Astrocyte (in vitro differentiated cells and primary cell): Measurements from ENCODE around the gene ACSF2. TPM values are rescaled to one million over a fixed set of nuclear protein-coding genes. Genes with fewer than 3 reads are reported as not detected.

Experiments used
- DNase-seq: peaks from one replicate; pipeline ENCODE4 v3.0.0-alpha.2; 2010; ENCODE audit warnings: low read depth
- FAIRE-seq: peaks from 2 replicates; lab custom pipeline; 2011; peaks lifted over from hg19 to GRCh38; lab: Jason Lieb, UNC
- H2AFZ ChIP-seq: 2 replicates; pipeline ENCODE4 v1.6.0; 2012; ENCODE audit warnings: low read depth, low read length, inconsistent platforms
- H3K27ac ChIP-seq: 2 replicates; pipeline ENCODE4 v1.5.1; 2011; ENCODE audit warnings: low read depth, low read length, inconsistent platforms
- H3K27me3 ChIP-seq: 2 replicates; pipeline ENCODE4 v1.6.0; 2011; ENCODE audit warnings: low read length, inconsistent platforms; ENCODE audit not compliant: insufficient read depth
- H3K36me3 ChIP-seq: 2 replicates; pipeline ENCODE4 v1.5.1; 2011; ENCODE audit warnings: low read length, inconsistent platforms; ENCODE audit not compliant: insufficient read depth
- H3K4me1 ChIP-seq: 2 replicates; pipeline ENCODE4 v1.5.1; 2011; ENCODE audit warnings: low read length, inconsistent platforms; ENCODE audit not compliant: insufficient read depth
- H3K4me2 ChIP-seq: 2 replicates; pipeline ENCODE4 v1.6.0; 2012; ENCODE audit warnings: low read length, inconsistent platforms
- H3K4me3 ChIP-seq: 2 replicates; pipeline ENCODE4 v1.5.1; 2011; ENCODE audit warnings: low read depth, mild to moderate bottlenecking, low read length, inconsistent platforms; ENCODE audit not compliant: insufficient read depth
- H3K79me2 ChIP-seq: 2 replicates; pipeline ENCODE4 v1.6.0; 2012; ENCODE audit warnings: mild to moderate bottlenecking, low read length, inconsistent platforms; ENCODE audit not compliant: insufficient read depth
- H3K9ac ChIP-seq: 2 replicates; pipeline ENCODE4 v1.6.0; 2012; ENCODE audit warnings: mild to moderate bottlenecking, low read length, inconsistent platforms
- H3K9me3 ChIP-seq: 2 replicates; pipeline ENCODE4 v1.5.1; 2012; ENCODE audit warnings: low read depth, mild to moderate bottlenecking, low read length, inconsistent platforms; ENCODE audit not compliant: insufficient read depth
- H4K20me1 ChIP-seq: 2 replicates; pipeline ENCODE4 v1.6.0; 2012; ENCODE audit warnings: low read length, inconsistent platforms; ENCODE audit not compliant: insufficient read depth
- H3K27ac Mint-ChIP-seq: one replicate; pipeline ENCODE4 v1.8.0; 2021; ENCODE audit warnings: mild to moderate bottlenecking, mixed read lengths; ENCODE audit not compliant: unreplicated experiment
- H3K27me3 Mint-ChIP-seq: one replicate; pipeline ENCODE4 v1.8.0; 2021; ENCODE audit warnings: low read depth, mixed read lengths; ENCODE audit not compliant: unreplicated experiment
- H3K36me3 Mint-ChIP-seq: one replicate; pipeline ENCODE4 v1.8.0; 2021; ENCODE audit warnings: low read depth, mixed read lengths; ENCODE audit not compliant: unreplicated experiment
- H3K4me1 Mint-ChIP-seq: one replicate; pipeline ENCODE4 v1.8.0; 2021; ENCODE audit warnings: low read depth, mixed read lengths; ENCODE audit not compliant: unreplicated experiment
- H3K4me3 Mint-ChIP-seq: one replicate; pipeline ENCODE4 v1.8.0; 2021; ENCODE audit warnings: mild to moderate bottlenecking, moderate library complexity, mixed read lengths; ENCODE audit not compliant: unreplicated experiment
- H3K9me3 Mint-ChIP-seq: one replicate; pipeline ENCODE4 v1.8.0; 2021; ENCODE audit warnings: mild to moderate bottlenecking, mixed read lengths; ENCODE audit not compliant: unreplicated experiment
- CTCF ChIP-seq: IDR thresholded peaks from 2 replicates; pipeline ENCODE4 v1.5.1; 2011; ENCODE audit warnings: low read depth, mild to moderate bottlenecking, inconsistent platforms, low read length, moderate library complexity; ENCODE audit not compliant: insufficient read depth
- EZH2 ChIP-seq: IDR thresholded peaks from 2 replicates; pipeline ENCODE4 v1.6.1; 2012; ENCODE audit warnings: mild to moderate bottlenecking, low read length, inconsistent platforms; ENCODE audit not compliant: insufficient read depth
- total RNA-seq: library from RNA; stranded (reverse); gene quantifications from 2 replicates; pipeline ENCODE4 v1.2.1, GENCODE V29; 2021

ACSF2 gene
- total RNA-seq, 1 donor from 2014 or later: 28.3 TPM

- no peak overlapping the region for H3K27ac Mint-ChIP-seq
- FAIRE-seq: no peak
- Histone ChIP-seq H3K79me2 (no peaks in the 10 kb centered on the region), H2AFZ (no peak overlapping the region), H3K4me2 (no peak overlapping the region), H3K27me3 (no peaks in the 10 kb centered on the region), H3K27ac (no peak overlapping the region), H3K9me3 (no peaks in the 10 kb centered on the region), H3K36me3 (no peaks in the 10 kb centered on the region), H3K9ac (no peak overlapping the region), H4K20me1 (no peaks in the 10 kb centered on the region), H3K4me3 (no peak overlapping the region), H3K4me1 (no peaks in the 10 kb centered on the region)
- TF ChIP-seq CTCF (no peak), EZH2 (no peak)
- H3K9me3 Mint-ChIP-seq: no peaks in the 10 kb centered on the region
- DNase-seq: no peak
- peaks cover 2% of the 10 kb centered on the region for H3K4me1 Mint-ChIP-seq
- no peaks in the 10 kb centered on the region for H3K27me3 Mint-ChIP-seq
- no peaks in the 10 kb centered on the region for H3K36me3 Mint-ChIP-seq
- H3K4me3 Mint-ChIP-seq: no peak overlapping the region
These were observed 15.1 kb downstream of the ACSF2 start for GRCh38 chr17:50440838-50441829.

- Mint-ChIP-seq H3K36me3 (no peaks in the 10 kb centered on the region), H3K4me3 (no peak overlapping the region), H3K4me1 (peaks cover 2% of the 10 kb centered on the region), H3K27me3 (no peaks in the 10 kb centered on the region), H3K27ac (no peak overlapping the region), H3K9me3 (no peaks in the 10 kb centered on the region)
- Histone ChIP-seq H3K4me3 (no peak overlapping the region), H3K36me3 (no peaks in the 10 kb centered on the region), H3K9me3 (no peaks in the 10 kb centered on the region), H3K79me2 (no peaks in the 10 kb centered on the region), H2AFZ (no peak overlapping the region), H3K9ac (no peak overlapping the region), H3K4me1 (no peaks in the 10 kb centered on the region), H4K20me1 (no peaks in the 10 kb centered on the region), H3K4me2 (no peak overlapping the region), H3K27ac (no peak overlapping the region), H3K27me3 (no peaks in the 10 kb centered on the region)
- FAIRE-seq (no peak), DNase-seq (no peak)
- no peak for TF ChIP-seq CTCF
- no peak for TF ChIP-seq EZH2
These were observed 17.5 kb downstream of the ACSF2 start for GRCh38 chr17:50443505-50443974.
